Heart right ventricle (tissue), 16 donors: ENCODE data around the gene EIF3F. TPM values are rescaled to one million over a fixed set of nuclear protein-coding genes. Genes with fewer than 3 reads are reported as not detected.

ENCODE experiments used
- ATAC-seq, 8 donors: fragments of 200-7000 bp; cut with Tn5 transposase; one replicate each; pipeline ENCODE4 v1.9.1; 2020; ENCODE audit warnings: mild to moderate bottlenecking in 8 of 8, moderate library complexity in 8 of 8, moderate number of reproducible peaks in 1 of 8
- DNase-seq, 2 donors: peaks; one replicate each; pipeline ENCODE4 v3.0.0-alpha.2; 2020
- H3K27ac ChIP-seq, 10 donors: fragments of 200-600 bp; sonication (generic) in 2 of 10; one replicate each; pipeline versions ENCODE4 v1.5.0 to v1.8.0; 2020 to 2022; ENCODE audit warnings: mild to moderate bottlenecking in 3 of 10
- H3K27me3 ChIP-seq, 7 donors: fragments of 200-600 bp; one replicate each; pipeline ENCODE4 v1.8.0; 2021 to 2022; ENCODE audit warnings: mild to moderate bottlenecking in 2 of 7
- H3K36me3 ChIP-seq, 9 donors: fragments of 200-600 bp; sonication (generic) in 1 of 9; one replicate each; pipeline versions ENCODE4 v1.5.0 to v1.8.0; 2020 to 2022; ENCODE audit warnings: mild to moderate bottlenecking in 2 of 9
- H3K4me1 ChIP-seq, 9 donors: fragments of 200-600 bp; sonication (generic) in 1 of 9; one replicate each; pipeline versions ENCODE4 v1.5.0 to v1.8.0; 2020 to 2022; ENCODE audit warnings: mild to moderate bottlenecking in 4 of 9
- H3K4me3 ChIP-seq, 10 donors: fragments of 200-600 bp; sonication (generic) in 2 of 10; one replicate each; pipeline versions ENCODE4 v1.5.0 to v1.8.0; 2020 to 2022; ENCODE audit warnings: mild to moderate bottlenecking in 7 of 10, moderate library complexity in 2 of 10
- H3K9me3 ChIP-seq, 11 donors: fragments of 200-600 bp in 10 of 11; sonication (generic) in 2 of 11; one replicate each; pipeline versions ENCODE4 v1.5.0 to v1.8.0; 2013 to 2022; ENCODE audit warnings: mild to moderate bottlenecking in 2 of 11, control low read depth in 1 of 11, moderate library complexity in 1 of 11
- WGBS, 2 donors: extraction: QIAGEN DNeasy Blood & Tissue Kit; methylation state at CpG; one replicate each; pipeline ENCODE4 v1.1.7; 2013; ENCODE audit warnings: inconsistent platforms in 1 of 2; 5-methylcytosine and 5-hydroxymethylcytosine counted together
- intact Hi-C, 10 donors: fragments of 100-400 bp; cut with DNase I; formaldehyde crosslinking; loops; one replicate each; pipeline versions ENCODE4 v1.11.1 to v1.14.2; 2022
- polyA plus RNA-seq, 2 donors: library from polyadenylated mRNA; stranded (reverse); fragments of 200-250 nt; gene quantifications; one replicate each; pipeline ENCODE4 v1.2.3, GENCODE V29; 2013
- total RNA-seq, 10 donors: library from RNA; stranded (reverse); fragmentation: NEBNext Ultra II Directional in 3 of 10; extraction: Animal tissue kit (Norgen Biotek cat#: 25700) in 3 of 10; gene quantifications; one replicate each; pipeline versions ENCODE4 v1.2.1 to v1.2.4, GENCODE V29; 2021 to 2023
- TF ChIP-seq, protein P1 (sequence below), 9 donors: fragments of 200-600 bp; sonication (generic) in 2 of 9; IDR thresholded peaks; one replicate each; pipeline versions ENCODE4 v1.5.0 to v1.8.0; 2021 to 2022; ENCODE audit warnings: antibody characterized with exemption in 9 of 9, mild to moderate bottlenecking in 5 of 9, moderate library complexity in 1 of 9
- donor health status: Arrhythmogenic right ventricular cardiomyopathy.
- donor health status: ischemic (EF 13 %, LVEDD 7.1; RV severe dilation, severe dysfunction).
- donor health status: healthy with polysubstance abuse.
- donor health status: DM: no; HTN: yes; CAD: no.
- donor health status: DM: no; HTN: no; CAD: no.
- donor health status: ischemic (EF 25% LVEDD 6.9; RV normal size, moderate dysfunction).
- donor health status: ischemic (EF 25% LVEDD 5.7; RV mildly dilated, moderate dysfunction).
- donor health status: healthy.
- donor health status: DM: yes; HTN: yes; CAD: no.
- donor health status: Ischemic cardiomyopathy.
- donor health status: ischemic (EF 35%, LVEDD 5.7; RV mildly dilated, moderate dysfunction).
- donor health status: nonischemic (EF 11% LVEDD 7.7; RV severe dilation, severe dysfunction).
- donor health status: DM: yes; HTN: yes; CAD: no.
- donor health status: PGD.
- donor health status: ischemic (EF 29% LVEDD 5.4; RV normal size, mild dysfunction).
- donor health status: nonischemic (EF 23%, LVEDD 6.1; RV moderate dilation, normal function).

Gene EIF3F
- total and polyA plus RNA-seq, 12 donors, result 63.2 to 386 (median 157) TPM

DNA sequence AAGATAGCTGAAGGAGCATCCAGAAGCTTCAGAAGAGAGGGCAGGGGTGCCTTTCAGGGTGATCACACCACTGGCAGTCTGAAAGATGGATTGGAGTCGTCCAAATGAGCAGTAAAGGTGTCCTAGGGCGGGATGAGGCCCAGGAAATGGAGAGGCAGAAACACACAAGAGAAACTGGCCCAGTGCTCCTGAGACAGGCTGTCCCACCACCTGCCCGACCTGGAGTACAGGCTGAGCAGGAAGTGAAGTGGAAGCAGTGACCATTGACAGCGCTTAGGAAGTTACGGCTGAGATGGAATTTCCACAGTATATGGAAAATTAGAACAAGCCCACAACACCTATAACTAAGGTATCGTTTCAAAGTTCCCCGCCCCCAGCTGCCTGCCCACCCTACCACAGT lies 16.1 kb downstream of the EIF3F start:
- H3K4me3 ChIP-seq, result no peak overlapping the region
- H3K27me3 ChIP-seq, result no peaks in the 10 kb centered on the region
- H3K36me3 ChIP-seq, result peaks cover 0 to 27% (median 16%) of the 10 kb centered on the region in 9 donors
- H3K9me3 ChIP-seq, result no peaks in the 10 kb centered on the region
- no peak for ATAC-seq
- H3K27ac ChIP-seq, result no peak overlapping the region
- no peak for DNase-seq
- H3K4me1 ChIP-seq, result no peaks in the 10 kb centered on the region
- 73 to 78% methylated on average over 7 of the region's 7 CpGs for WGBS, 2 donors
- TF ChIP-seq, protein P1, sequence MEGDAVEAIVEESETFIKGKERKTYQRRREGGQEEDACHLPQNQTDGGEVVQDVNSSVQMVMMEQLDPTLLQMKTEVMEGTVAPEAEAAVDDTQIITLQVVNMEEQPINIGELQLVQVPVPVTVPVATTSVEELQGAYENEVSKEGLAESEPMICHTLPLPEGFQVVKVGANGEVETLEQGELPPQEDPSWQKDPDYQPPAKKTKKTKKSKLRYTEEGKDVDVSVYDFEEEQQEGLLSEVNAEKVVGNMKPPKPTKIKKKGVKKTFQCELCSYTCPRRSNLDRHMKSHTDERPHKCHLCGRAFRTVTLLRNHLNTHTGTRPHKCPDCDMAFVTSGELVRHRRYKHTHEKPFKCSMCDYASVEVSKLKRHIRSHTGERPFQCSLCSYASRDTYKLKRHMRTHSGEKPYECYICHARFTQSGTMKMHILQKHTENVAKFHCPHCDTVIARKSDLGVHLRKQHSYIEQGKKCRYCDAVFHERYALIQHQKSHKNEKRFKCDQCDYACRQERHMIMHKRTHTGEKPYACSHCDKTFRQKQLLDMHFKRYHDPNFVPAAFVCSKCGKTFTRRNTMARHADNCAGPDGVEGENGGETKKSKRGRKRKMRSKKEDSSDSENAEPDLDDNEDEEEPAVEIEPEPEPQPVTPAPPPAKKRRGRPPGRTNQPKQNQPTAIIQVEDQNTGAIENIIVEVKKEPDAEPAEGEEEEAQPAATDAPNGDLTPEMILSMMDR (IDR thresholded peaks at IDR 0.05), result no peak
- intact Hi-C loops, result loop anchor here in 1 of 10 donors (10.0 kb wide), 1 partner anchor 562 kb away; no protein-coding TSS in a partner anchor

- Histone ChIP-seq H3K36me3 (peaks cover 0 to 19% (median 8%) of the 10 kb centered on the region in 9 donors), H3K4me3 (no peak overlapping the region), H3K4me1 (no peaks in the 10 kb centered on the region), H3K27me3 (no peaks in the 10 kb centered on the region), H3K9me3 (no peaks in the 10 kb centered on the region), H3K27ac (no peak overlapping the region)
- TF ChIP-seq, protein P1 (IDR thresholded peaks at IDR 0.05), result no peak
- 85 to 88% methylated on average over 2 of the region's 2 CpGs for WGBS, 2 donors
- DNase-seq, result no peak
- no peak for ATAC-seq
- intact Hi-C loops, result loop anchor here in 1 of 10 donors (10.0 kb wide), 1 partner anchor 561 kb away; no protein-coding TSS in a partner anchor
Measured at GRCh38 chr11:8004008-8004407, 16.9 kb downstream of the EIF3F start.

DNA sequence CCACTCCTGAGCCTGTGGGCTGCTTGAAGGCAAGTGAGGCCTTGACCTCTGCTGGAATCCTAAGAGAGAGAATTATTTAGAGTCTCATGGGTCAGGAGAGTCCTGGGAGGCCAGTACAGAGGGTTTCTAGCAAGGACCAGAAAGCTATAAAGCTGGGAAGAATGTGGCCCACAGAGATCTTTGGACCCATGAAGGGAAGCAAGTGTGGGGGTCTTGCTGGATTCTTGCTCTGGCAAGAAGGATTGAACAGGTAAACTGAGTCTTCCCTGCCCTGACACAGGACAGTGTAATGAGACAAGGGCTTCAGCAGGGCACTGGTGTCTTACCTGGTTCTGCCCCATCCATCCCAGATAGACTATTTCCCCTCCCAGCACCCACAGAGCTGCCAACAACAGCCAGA lies 18.4 kb downstream of the EIF3F start:
- Histone ChIP-seq H3K4me1 (no peaks in the 10 kb centered on the region), H3K4me3 (no peak overlapping the region), H3K27me3 (no peaks in the 10 kb centered on the region), H3K27ac (no peak overlapping the region), H3K9me3 (no peaks in the 10 kb centered on the region), H3K36me3 (peaks cover 0 to 3% (median 0%) of the 10 kb centered on the region in 9 donors)
- ATAC-seq (no peak), DNase-seq (no peak)
- TF ChIP-seq, protein P1 (IDR thresholded peaks at IDR 0.05), result no peak
- intact Hi-C loops, result loop anchor here in 5 of 10 donors (5.0 to 10.0 kb wide), 3 partner anchors 87 to 559 kb away; no protein-coding TSS in a partner anchor

GRCh38 chr11:8006349-8006977 lies 19.3 kb downstream of the EIF3F start:
- peak; percentile 82 to 93 (median 89) for ATAC-seq
- TF ChIP-seq, protein P1 (IDR thresholded peaks at IDR 0.05), result peak; percentile 51 to 93 (median 85)
- Histone ChIP-seq H3K9me3 (no peaks in the 10 kb centered on the region), H3K36me3 (no peaks in the 10 kb centered on the region), H3K27ac (no peak overlapping the region), H3K27me3 (no peaks in the 10 kb centered on the region), H3K4me1 (no peaks in the 10 kb centered on the region), H3K4me3 (no peak overlapping the region)
- peak in 1 of 2 donors; percentile 71 for DNase-seq
- intact Hi-C loops, result loop anchor here (1.0 to 10.0 kb wide), 7 partner anchors 84 to 558 kb away; no protein-coding TSS in a partner anchor
